HG03342 (cell line): ENCODE measurements around the gene HS1BP3.

ENCODE experiments used
- ATAC-seq: cut with Tn5 transposase; IDR thresholded peaks from one replicate; pipeline ENCODE4 v1.9.1; 2021; ENCODE audit warnings: mild to moderate bottlenecking, moderate library complexity; ENCODE audit not compliant: unreplicated experiment

HS1BP3 gene

DNA sequence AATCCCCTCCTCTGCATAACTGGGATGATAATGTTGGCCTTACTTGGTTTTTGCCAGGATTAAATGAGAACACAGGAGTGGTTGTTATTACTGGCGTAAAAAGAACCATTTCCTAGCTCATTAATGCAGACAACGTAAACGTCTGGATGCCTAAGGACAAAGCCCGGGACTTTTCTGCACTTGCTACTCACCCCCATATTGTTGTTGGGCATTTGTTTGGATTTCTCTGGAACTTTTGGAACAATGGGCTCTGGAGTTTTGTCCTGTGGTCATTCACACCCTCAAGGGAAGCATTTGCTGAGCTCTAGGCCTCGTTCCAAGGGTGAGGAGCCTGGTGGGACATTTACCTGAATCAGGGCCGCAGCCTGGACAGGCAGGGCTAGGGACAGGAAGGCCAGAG, 76.0 kb downstream of the HS1BP3 start:
- ATAC-seq, result no peak

DNA sequence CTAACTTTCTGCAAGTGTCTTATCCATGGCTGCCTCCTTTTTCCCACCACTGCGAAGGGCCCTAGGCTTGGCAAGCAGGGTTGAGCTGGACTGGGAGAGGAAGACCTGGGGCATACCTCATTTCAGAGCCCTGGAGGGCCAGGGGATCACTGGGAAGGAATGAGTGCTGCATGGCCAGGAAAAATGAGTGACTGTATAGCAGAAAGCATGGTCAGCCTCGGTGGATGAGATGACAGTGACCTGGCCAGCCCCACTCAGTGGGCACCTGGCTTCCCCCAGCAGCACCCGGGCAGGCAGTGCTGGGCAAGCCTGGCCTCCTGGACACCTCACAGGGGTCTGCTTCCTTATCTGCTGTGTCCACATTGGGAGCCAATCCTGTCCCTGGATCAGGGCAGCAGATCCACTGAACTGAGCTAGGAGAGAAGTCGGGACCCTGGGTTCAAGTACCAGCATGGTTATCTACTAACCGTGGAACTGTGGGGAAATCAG, 76.4 kb downstream of the HS1BP3 start:
- ATAC-seq, result no peak

DNA sequence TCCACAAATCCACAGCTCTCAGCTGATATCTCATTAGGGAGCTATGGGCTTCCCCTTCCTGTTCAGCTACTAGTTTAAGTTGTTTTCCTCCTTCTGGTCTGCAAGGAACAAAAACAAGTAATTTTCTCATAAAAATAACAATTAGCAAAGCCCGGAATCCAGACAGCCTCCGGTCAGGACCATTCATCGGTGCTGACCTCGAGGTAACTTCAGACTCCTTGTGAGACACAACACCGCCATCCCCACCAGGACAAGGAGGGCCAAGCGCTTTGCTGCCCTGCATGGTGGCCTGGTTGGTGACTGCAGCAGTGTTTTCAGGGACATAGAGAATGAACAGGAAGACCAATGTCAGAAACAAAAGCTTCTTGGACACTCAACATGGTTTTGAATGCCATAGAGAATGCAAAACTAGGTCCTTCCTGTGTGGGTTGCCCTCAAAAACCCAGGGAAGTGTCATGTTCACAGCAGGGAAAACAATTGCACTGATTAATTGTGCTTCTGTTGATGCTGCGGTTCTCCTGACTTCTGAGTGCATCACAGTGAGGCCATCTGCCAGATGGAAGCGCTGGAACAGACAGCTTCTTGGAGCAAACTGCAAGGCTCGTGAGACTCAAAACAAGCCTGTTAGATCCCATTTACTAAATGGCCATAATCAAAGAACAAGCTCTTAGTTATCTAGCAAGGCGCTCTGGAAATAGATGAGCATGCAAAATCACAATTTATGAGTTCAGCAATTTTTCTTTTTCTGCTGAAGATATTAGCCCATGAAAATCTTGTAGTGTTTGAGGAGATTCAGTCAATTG, 77.1 kb downstream of the HS1BP3 start:
- ATAC-seq, result no peak

DNA sequence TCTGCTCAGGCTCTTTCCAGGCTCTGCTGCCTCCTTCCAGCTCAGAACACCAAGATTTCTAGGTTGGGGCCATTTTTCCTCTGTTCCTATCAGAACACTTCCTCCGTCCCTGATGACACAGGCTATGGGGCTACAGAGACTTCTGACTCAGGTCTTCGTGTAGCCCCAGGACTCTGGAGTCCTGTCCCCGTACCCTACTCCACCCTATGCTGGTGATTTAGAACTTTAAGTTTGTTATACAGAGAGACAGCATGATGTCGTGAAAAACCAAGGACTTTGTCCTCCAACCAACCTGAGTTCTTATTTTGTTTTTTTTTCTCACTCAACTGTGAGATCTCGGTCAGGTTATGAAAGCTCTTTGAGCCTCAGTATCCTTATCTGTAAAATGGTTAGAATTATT, 78.7 kb downstream of the HS1BP3 start:
- ATAC-seq, result no peak

DNA sequence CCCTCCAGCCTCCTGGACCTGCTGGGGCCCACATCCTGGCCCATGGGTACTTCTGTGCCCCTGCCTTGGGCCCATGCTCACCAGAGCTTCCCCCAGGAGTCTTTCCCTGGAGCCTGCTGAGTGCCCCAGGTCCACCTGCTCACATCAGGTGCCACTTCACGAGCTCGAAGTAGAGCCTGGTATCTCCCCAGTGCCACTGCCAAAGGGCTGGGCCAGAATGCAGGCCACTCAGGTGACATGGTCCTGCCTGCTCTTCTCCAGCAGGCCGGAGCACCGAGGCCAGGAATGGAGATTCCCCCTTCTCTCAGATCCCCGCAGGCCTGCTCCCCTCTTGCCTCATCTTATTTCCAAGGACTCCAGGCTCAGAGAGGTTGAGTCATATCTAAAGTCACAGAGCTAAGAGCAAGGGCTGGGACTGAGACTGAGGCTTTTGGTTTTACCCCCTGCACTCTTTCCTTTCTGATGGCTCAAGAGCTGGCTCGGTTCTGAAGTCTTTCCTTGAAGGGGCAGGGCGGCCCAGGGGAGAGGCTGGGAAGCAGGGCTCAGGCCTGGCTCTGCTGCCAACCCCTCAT, 79.2 kb downstream of the HS1BP3 start:
- ATAC-seq, result no peak

DNA sequence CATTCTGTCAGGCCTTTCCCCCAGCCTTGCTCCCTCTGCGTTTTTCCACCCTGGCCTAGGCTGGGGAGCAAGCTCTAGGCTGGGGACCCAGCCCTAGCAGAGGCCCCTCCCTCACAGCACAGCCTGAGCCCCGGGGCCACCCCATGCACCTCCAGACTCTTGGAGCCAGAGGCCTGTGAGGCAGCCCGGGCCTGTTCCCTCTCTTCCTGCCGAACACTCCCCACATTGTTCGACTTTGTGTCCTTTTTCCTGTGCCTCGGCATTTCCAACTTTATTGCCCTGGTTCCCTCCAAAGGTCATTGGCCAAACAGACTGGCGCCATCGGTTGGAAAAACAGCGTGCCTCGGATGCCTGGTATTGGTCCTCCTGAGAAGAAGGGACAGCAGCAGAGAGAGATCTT, 79.7 kb downstream of the HS1BP3 start:
- ATAC-seq, result no peak

DNA sequence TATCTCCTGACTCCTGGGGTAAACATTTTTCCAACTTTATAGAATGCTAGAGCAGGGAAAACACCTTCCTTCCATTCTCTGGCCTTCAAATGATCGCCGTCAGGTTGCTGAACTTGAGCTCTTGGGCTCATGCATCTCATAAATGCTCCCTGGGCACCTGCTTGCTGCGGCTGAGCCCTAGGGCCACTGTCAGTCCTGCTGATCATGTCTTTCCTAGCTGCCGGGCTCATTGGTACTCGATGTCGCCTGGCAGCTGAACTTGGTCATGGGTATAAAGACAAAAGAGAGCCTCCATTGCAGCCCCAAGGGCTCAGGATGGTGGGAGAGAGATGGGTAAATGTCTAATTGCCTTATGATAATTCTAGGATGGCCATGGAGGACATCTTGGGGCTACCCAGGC, 80.6 kb downstream of the HS1BP3 start:
- ATAC-seq, result no peak

DNA sequence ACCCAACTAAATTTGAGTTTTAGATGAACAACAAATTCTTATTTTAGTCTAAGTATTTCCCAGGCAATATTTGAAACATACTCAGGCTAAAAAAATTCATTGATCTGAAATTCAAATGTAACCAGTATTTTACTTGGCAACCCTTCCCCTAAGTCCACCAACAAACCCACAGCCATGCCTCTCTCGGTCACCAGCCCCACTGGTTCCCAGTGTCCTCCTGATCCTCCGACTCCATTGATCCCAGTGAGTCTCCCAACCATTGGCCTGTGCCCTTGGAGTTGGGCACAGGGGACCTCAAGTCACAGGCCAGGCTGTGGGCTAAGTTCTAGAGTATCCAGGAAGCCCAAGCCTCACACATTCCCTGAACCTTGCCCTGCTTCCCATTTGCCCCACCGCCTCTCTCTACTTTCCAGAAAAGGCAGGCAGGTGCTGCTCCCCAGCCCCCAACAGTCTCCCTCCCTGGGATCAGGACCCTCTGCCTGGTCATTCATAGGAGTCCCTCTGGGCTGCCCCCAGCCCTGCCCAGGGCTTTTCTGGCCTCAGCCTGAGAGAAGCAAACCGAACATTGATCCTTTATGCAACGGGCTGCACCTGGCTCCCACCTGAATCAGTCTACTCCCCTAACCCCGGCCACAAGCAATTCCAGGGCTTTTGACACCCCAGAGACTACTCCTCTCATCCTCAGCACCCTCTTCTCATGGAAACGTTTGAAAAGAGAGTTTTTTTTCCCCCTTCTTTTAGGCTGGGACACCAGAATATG, 81.3 kb downstream of the HS1BP3 start:
- no peak for ATAC-seq

DNA sequence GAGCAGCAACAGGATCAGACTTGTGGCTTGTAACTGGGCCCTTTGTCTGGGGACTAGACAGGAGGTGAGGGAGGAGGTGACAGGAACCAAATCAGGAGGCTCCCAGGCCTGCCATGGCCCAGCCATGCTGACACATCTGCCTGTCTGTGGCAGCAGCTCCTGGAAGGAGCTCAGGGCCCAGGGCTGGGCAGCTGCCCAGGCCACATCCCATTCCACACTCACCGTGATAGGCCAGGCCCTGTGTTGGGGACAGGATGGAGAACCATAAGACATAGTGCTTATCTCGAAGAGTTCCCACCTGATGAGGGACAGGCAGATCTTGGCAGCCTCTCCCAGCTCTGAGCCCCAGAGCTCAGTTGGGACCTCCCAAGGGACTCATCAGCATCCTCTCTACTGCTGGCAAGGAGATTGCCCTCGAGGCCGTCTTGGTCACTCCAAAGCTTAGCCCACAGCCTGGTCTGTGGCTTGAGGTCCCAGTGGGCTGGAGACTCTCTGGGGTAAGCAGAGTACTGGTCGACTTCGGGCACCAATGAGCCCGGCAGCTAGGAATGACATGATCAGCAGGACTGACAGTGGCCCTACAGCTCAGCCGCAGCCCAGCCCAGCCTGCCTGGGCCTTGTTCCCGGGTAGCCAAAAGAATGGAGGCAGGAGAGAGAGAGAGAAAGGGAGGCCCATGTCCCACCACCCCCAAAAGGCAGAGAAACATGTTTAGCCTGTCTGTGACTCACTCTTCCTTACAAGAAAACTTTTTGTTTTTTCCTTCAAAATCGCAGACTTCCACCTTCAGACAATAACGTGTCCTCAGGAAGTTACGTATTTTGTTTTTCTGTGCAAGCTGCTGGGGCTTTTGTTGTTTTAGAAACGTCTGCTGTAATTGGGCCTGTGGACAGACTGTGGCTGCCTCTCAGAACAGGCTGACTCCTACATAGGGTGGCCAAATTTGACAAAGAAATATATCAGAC, 82.1 kb downstream of the HS1BP3 start:
- ATAC-seq, result no peak

DNA sequence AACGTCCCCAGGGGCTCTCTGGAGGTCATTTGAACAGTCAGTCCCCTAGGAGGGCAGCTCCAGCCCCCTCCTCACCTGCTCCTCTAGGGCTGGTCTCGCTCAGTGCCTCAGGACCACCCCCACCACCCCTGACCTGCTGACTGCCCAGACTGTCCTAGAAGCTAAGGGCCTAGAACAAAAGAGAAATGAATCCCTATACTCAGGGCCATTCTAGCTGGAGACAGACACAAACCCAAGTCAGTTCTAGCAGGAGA, 83.0 kb downstream of the HS1BP3 start:
- ATAC-seq, result no peak
